BJ (cell line): ENCODE data around the gene FTO. TPM values are rescaled to one million over a fixed set of nuclear protein-coding genes. Genes with fewer than 3 reads are reported as not detected.

Experiments used
- CTCF ChIA-PET: fragments of 350-600 bp; formaldehyde crosslinking; extraction: SDS; loops from one replicate; lab custom pipeline; 2021; ENCODE audit warnings: antibody characterized with exemption, inconsistent platforms; lab: Yijun Ruan, JAX
- POLR2A ChIA-PET: fragments of 300-600 bp; sonication (Branson Sonifier 250); formaldehyde crosslinking; extraction: SDS; loops from one replicate; lab custom pipeline; 2021; ENCODE audit warnings: antibody characterized with exemption; lab: Charles Lee
- DNase-seq: peaks from one replicate; pipeline ENCODE4 v3.0.0-alpha.2; 2011; ENCODE audit warnings: low read depth
- H3K27me3 ChIP-seq: 2 replicates; pipeline ENCODE4 v1.6.0; 2011; ENCODE audit warnings: low read length; ENCODE audit not compliant: control insufficient read depth, insufficient read depth
- H3K36me3 ChIP-seq: 2 replicates; pipeline ENCODE4 v1.5.1; 2011; ENCODE audit warnings: low read length; ENCODE audit not compliant: control insufficient read depth, insufficient read depth
- H3K4me3 ChIP-seq: 2 replicates; pipeline ENCODE4 v1.5.1; 2011; ENCODE audit warnings: low read depth, mild to moderate bottlenecking, control low read depth, low read length
- CTCF ChIP-seq: IDR thresholded peaks from 2 replicates; pipeline ENCODE4 v1.5.1; 2011; ENCODE audit warnings: low read depth, mild to moderate bottlenecking, control low read depth, inconsistent platforms, low read length, moderate library complexity; ENCODE audit not compliant: insufficient read depth
- polyA plus RNA-seq: library from polyadenylated mRNA; depleted of rRNA; stranded (reverse); fragments of >200 nt; gene quantifications from 2 replicates; pipeline ENCODE4 v1.2.3, GENCODE V29; 2011

FTO gene
- polyA plus RNA-seq, 1 experiment: 86.3 TPM

GRCh38 chr16:53770641-53771040, 66.7 kb downstream of the FTO start:
- no peaks in the 10 kb centered on the region for H3K36me3 ChIP-seq

GRCh38 chr16:53771655-53772497, 67.9 kb downstream of the FTO start:
- CTCF ChIA-PET: interaction anchor here (0.8 to 1.5 kb wide), 5 partner anchors 14 to 1154 kb away, joined by 3 to 5 read pairs (median 3); no protein-coding TSS in a partner anchor
- POLR2A ChIA-PET: no interaction called here

More at GRCh38 chr16:53770641-53771040, 66.7 kb downstream of the FTO start:
- POLR2A ChIA-PET: no interaction called here
- no peak for DNase-seq
- no peaks in the 10 kb centered on the region for H3K27me3 ChIP-seq
- no peak overlapping the region for H3K4me3 ChIP-seq
- no peak for TF ChIP-seq CTCF
- CTCF ChIA-PET: interaction anchor here (1.8 to 3.0 kb wide), 2 partner anchors 27 to 221 kb away, joined by 8 to 12 read pairs; no protein-coding TSS in a partner anchor

GRCh38 chr16:53773150-53773846, 69.3 kb downstream of the FTO start:
- TF ChIP-seq CTCF: peak; percentile 66
- POLR2A ChIA-PET: no interaction called here
- no peak for DNase-seq

More at GRCh38 chr16:53771655-53772497, 67.9 kb downstream of the FTO start:
- no peak for DNase-seq
- no peak overlapping the region for H3K4me3 ChIP-seq
- no peak for TF ChIP-seq CTCF
- H3K27me3 ChIP-seq: no peaks in the 10 kb centered on the region
- H3K36me3 ChIP-seq: no peaks in the 10 kb centered on the region

GRCh38 chr16:53773881-53774280, 69.9 kb downstream of the FTO start:
- POLR2A ChIA-PET: no interaction called here

More at GRCh38 chr16:53773150-53773846, 69.3 kb downstream of the FTO start:
- CTCF ChIA-PET: interaction anchor here (0.6 to 2.2 kb wide), 22 partner anchors 9 to 1598 kb away, joined by 3 to 11 read pairs (median 3); no protein-coding TSS in a partner anchor
- Histone ChIP-seq H3K27me3 (no peaks in the 10 kb centered on the region), H3K36me3 (no peaks in the 10 kb centered on the region), H3K4me3 (no peak overlapping the region)

More at GRCh38 chr16:53773881-53774280, 69.9 kb downstream of the FTO start:
- DNase-seq: no peak
- no peak overlapping the region for H3K4me3 ChIP-seq
- no peaks in the 10 kb centered on the region for H3K36me3 ChIP-seq
- H3K27me3 ChIP-seq: no peaks in the 10 kb centered on the region
- CTCF ChIA-PET: interaction anchor here (0.6 to 2.2 kb wide), 17 partner anchors 8 to 1597 kb away, joined by 3 to 11 read pairs (median 3); no protein-coding TSS in a partner anchor
- no peak for TF ChIP-seq CTCF
